HG02759 (cell line): ENCODE data around the gene KRT20.

Source experiments
- ATAC-seq: cut with Tn5 transposase; IDR thresholded peaks from one replicate; pipeline ENCODE4 v1.9.1; 2021; ENCODE audit warnings: mild to moderate bottlenecking, moderate library complexity; ENCODE audit not compliant: unreplicated experiment

KRT20 gene

DNA sequence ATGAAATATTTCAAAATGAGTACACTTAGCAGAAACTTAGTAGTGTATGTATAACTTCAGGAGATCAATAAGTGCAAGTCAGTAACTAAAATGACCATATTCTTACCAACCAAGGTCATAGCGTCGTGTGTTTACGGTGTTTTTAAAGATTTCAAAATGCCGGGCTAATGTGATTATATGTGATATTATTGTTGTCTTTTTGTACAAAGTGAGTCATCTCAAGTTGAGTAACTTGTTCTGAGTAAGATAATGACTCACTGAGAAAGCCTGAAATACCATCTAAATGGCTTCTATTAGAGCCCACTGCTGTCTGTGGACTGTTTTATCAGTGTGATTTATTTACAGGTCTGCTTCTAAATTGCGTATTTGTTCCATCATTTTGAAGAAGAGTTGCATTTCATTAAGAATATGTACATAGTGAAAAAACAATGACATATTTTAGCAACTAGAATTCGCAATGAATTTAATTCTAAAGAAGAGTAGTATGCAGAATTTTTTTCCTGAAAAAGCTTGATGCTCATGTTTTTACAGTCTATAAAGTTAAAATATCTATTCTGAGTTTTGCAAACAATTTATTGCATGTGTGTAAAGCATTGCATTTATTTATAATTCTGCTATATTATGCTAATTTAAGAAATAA, 30.7 kb downstream of the KRT20 start:
- no peak for ATAC-seq

DNA sequence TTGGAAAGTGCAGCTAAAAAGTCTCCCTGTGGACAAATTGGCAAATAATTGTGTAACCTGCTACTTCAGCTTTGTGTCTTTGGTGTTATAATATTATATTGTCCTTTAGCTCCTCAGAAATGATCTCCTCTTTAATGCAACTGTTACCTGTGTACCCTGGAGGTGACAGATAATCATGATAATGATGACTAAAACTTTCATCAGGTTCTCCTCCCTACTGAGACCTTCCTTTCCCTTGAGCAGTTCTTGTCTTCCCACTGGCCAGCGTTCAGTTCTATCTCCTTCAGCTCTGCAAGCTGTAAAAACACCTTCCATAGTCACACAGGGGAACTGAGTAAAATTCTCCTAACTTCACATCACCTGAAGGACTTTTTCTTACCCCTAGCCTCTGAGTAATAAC, 32.7 kb downstream of the KRT20 start:
- no peak for ATAC-seq

DNA sequence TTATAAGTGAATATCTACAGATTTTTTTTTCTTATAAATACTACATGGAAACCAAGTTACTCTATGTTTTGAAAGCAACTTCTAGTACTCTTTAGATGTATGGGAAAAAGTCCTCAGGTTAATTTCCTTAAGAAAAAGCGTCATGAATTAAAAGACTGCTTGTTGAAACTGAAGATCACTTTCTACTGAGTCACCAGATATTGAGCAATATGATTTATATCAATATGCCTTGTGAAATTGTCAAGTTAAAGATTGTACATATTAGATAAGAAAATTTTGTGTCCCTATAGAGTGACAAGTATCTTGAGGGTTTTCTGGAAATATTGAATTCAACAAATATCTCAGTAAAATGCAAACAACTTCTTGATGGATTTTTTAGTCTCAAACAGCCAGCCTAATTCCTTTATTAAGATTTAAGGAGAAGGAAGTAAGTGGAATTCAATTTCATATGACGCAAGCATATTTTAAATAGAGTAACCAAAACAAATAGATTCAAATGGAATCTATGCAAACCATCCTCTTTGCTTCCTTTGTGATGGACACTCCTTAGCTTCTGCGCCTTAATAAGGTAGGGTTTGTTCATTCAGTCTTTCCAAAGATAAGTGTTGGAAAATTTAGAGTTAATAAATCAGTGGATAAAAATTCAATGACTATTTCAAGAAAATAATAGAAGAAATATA, 34.6 kb downstream of the KRT20 start:
- no peak for ATAC-seq

DNA sequence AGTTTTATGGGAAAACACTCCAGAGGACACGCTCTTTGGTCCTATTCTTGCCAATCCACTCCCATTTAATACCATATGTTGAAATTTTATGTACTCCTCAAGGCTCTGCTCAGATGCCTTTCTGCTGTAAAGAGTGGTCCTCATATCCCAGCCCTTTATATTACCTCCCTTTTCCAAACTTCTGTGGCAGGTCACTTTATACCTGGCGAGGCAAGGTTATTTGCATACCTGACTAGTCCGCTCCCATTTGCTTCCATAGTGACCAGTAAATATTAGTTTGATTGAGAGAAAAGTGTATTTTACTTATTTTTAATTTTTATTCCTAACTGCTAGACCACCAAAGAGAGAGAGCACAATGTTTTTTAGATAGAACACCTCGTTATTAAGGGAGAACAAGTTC, 35.3 kb downstream of the KRT20 start:
- no peak for ATAC-seq

DNA sequence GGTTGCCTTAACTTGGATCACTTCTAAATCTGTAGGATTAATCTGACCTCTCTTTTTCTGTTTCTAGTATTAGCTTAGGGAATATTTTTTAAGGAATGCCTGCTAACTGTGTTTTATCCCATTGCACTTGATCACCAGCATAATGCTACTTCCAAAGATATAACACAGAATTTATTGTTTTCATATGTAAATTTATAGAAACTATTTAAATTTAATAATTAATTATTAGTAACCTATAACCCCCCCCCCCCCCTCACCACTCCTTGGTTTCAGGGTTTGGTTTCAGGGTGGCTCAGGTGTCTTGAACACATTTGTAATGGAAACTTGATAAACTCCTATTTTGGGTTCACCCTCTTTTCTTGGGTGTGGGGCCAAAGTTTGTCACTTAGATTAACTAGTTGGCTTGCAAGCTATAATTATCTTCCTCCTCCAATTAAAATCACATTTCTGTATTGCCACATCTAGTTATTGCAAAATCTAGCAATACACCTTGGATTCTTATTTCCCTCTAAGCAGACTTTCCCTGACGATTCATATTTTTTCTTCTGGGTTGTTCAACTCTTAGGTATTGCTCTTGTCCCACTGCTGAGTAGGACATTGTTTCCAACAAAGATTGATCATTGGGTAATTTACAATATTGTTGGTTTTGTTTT, 36.3 kb downstream of the KRT20 start:
- ATAC-seq, result no peak

DNA sequence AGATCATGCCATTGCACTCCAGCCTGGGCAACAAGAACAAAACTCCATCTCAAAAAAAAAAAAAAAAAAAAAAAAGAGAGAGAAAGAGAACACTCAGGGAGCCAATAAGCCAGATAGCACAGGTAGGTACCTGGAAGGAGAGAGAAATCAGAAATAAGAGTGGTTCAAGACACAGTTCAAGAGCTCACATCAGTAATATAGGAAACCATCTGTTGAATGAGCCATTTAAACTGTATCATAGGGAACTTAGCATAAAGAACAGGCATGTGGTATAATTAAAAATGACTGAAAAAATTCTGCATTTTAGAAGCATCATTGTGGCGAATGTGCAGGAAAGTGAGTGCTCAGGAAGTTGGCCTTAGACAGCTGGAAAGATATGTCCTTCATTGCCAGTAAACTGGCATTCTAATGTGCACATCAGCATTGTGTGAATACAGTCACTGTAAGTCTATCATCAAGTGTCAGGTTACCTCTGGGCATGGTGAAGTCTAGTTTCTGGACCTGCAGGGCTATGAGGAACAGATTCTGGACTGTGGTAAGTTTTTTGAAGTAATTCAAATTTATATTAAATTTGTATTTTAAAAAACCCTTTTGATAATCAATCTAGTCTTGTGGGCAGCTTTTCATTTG, 38.4 kb downstream of the KRT20 start:
- ATAC-seq, result no peak

DNA sequence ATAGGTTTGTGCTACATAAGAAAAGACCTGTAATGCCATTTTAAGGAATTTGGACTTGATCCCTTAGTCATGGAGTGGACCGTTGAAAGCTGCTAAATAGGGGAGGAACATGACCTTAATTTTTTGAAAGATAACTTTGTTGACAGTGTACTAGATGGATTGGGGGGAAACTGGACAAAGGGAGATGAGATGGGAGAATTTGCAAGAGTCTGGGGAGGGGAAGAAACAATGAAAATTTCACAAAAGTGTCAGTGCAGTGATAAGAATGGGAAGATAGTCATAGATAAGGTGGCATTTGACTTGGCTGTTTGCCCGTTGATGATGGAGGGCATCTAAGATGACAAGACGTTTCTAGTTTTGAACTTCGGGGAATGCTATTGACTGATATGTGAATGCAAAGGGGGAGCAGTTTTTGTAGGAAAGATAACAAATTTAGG, 40.4 kb downstream of the KRT20 start:
- ATAC-seq, result no peak

DNA sequence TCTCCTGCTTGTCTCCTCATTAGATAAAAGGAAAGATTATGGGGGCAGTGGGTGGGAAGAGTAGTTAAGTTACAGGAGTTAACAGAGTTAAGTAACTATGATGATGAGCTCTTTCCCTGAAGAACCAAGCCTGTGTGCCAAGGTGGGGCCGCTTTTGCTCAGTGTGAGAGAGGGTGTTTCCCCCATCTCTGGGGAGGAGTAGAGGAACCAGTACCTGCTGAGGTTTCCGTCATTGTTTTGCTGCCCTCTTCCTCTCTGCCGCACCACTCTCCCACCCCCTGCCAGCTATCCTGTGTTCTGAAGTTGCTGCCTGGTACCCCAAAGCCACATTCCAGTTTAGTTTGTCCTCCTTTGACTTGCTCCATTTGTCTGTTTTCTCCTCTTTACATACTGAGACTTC, 41.8 kb downstream of the KRT20 start:
- no peak for ATAC-seq

DNA sequence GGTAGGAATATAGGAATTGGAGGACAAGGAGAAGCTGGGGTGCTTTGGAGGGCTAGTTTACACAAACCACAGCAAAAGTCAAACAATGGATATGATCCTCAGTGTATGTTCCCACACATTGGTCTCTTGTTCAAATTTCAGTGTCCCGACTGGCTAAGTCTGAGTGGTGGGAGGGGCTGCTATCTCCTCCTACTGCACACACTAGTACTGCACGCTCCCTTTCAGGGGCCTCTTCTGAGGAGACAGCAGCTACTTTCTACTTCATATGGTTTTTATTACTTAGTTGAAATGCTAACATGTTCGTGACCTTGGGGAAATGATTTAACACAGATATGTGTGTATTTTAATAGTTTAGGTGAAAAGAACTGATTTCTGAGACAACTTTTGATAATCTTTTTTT, 43.8 kb downstream of the KRT20 start:
- ATAC-seq, result no peak

DNA sequence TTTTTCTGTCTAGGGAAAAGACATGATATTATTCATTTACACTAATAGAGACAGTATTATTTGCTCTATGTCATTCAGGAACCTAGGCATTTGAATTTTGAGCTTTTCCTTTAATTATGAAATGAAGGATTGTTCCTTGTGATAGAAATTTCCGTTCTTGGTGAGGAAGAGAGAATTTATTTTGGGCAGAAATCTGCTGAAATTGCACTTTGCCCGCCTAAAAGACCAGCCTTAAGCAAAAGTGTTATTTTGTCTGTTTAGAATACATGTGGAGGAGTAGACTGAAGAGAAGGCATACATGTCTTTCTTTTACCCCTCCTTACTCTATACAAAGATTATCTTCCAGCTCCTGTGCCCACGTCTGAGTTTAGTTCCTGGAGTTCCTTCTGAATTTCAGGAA, 45.8 kb downstream of the KRT20 start:
- ATAC-seq, result no peak

DNA sequence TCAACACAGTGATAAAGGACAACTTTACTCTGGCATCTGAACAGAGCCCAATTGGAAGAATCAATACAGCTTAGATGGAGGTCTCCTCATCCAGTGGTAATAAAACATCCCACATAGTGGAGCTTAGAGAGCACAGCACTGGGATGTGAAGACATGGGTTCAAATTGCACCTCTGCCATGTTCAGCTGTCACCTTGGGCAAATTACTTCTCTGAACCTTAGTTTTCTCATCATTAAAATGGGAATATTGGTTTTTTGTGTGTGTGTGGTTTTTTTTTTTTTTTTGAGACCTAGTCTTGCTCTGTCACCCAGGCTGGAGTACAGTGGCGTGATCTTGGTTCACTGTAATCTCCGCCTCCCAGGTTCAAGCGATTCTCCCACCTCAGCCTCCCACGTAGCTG, 49.0 kb downstream of the KRT20 start:
- ATAC-seq, result no peak

DNA sequence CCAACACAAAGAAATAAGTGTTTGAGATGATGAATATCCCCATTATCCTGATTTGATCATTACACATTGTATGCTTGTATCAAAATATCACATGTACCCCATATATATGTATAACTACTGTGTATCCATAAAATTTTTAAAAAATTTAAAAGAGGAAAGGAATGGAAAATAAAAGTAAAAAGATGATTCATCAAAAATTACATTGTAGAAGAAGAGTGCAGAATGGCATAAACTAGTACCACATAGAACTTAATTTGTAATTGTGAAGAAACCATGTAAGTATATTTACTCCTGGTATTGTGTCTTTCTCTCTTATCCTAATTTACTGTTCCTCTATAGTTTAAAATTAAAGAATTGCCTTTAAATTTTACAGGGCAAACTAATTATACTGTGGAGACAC, 51.2 kb downstream of the KRT20 start:
- ATAC-seq, result no peak

DNA sequence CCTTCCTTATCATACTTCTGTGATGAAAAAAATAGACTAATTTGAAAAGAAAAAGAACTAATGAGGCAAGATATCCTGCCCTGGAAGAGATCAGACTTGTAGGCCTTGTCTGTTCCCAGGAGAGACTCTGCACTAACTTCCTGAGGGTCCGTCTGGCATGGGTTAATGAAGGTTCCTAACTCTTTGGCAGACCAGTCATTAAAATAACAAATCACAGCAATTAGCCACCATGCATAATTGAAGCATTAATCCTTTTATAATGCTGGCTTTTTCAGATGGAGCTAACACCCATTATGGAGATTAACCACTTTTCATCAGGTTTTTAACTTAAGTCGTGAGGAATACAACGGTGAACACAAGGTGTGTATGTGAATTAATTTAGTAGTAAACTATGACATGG, 52.2 kb downstream of the KRT20 start:
- no peak for ATAC-seq

DNA sequence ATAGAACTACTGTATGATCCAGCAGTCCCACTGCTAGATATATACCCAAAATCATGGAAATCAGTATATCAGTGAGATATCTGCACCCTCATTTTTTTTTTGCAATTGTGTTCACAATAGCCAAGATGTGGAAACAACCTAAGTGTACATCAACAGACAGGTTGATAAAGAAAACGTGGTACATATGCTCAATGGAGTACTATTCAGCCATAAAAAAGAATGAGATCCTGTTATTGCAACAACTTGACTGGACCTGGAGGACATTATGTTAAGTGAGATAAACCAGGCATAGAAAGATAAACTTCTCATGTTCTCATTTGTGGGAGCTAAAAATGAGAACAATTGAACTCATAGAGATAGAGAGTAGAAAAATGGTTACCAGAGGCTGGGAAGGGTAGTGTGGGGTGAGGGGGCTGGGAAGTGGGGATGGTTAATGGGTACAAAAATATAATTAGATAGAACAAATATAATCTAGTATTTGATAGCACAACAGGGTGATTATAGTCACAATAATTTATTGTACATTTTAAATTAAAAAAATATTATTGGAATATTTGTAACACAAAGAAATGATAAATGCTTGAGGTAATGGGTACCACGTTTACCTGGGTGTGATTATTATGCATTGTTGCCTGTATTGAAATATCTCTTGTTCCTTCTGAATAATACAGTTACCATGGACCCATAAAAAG, 54.8 kb downstream of the KRT20 start:
- ATAC-seq, result no peak

DNA sequence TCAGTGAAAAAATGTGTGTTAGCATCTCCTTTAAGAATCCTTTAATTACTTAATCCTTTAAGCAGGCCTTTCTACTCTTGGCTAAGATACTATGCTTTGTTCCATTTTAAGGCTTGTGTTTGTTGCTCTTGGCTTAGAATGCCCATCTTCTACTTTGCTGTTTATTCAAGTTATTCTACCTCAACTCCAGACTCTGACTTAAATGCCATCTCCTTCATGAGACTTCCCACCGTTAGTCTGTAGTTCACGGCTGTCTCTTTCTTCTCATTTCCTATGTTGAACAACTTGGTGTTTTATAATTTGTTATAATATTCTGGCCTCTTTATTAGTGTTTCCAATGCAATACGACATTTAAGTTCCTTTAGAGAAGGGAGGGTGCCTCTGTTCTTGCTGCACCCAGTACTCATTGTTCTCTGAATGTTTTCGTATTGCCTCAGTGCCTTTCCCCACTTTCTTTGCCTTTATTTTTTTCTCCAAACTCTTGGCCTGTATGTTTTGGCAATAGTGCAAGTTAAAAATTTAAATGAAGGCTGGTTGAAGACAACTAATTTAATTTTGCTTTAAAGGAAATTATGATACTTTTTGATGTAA, 56.5 kb downstream of the KRT20 start:
- no peak for ATAC-seq

DNA sequence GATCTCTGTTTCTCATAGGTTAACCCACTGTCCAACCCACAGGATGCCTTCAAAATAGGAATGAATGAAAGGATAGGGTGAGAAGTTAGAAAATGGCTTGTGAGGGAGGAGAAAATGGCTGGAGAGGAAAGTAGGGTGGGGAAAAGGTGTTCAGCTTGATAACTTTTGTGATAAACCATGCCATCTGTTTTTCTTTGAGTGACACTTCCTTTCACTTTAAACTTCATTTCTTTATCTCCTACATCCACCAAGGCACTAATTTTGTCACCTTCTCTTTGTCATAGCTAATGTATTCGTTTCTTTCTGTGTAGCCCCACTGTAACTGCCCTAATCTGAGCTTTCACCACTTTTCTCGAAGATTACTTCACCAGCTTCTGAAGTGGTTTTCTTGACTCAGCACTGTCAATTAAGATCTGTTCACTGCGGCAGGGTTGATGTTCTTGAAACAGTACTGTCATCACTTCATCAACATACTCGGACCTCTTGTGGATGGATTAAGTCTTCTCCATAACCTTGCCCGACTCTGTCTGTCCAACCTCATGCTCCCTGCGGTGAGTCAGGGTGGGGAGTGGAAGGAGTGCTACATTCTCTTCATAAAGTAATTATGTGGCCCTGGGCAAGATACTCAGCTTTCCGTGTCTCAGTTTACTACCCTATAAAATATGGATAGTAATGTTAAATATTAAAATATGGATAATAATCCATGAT, 57.1 kb downstream of the KRT20 start:
- ATAC-seq, result no peak
